Epidermal melanocyte (primary cell): ENCODE results near the gene VIPR2.
"Not testable (repeated sequence)": the region's sequence is repeated elsewhere in the genome, so short reads cannot be mapped to it uniquely, and the experiment has no call there.

Experiments used
- DNase-seq: peaks from one replicate; pipeline ENCODE4 v3.0.0; 2011; ENCODE audit warnings: low spot score; ENCODE audit not compliant: insufficient read length

VIPR2 gene

GRCh38 chr7:159013181-159013690 lies 131.4 kb downstream of the VIPR2 start:
- DNase-seq: no peak

- no peak for DNase-seq
Measured at GRCh38 chr7:159012353-159013069, 132.2 kb downstream of the VIPR2 start.

GRCh38 chr7:159011722-159012022 lies 133.0 kb downstream of the VIPR2 start:
- DNase-seq: no peak

- DNase-seq: no peak
Measured at GRCh38 chr7:159010937-159011721, 133.5 kb downstream of the VIPR2 start.

GRCh38 chr7:159010411-159010810 lies 134.3 kb downstream of the VIPR2 start:
- DNase-seq: no peak

GRCh38 chr7:159009951-159010350 lies 134.7 kb downstream of the VIPR2 start:
- DNase-seq: no peak

- DNase-seq: no peak
Measured at GRCh38 chr7:159008417-159008816, 136.2 kb downstream of the VIPR2 start.

GRCh38 chr7:159007996-159008389 lies 136.7 kb downstream of the VIPR2 start:
- DNase-seq: no peak

- no peak for DNase-seq
Measured at GRCh38 chr7:159007364-159007995, 137.2 kb downstream of the VIPR2 start.

GRCh38 chr7:159006610-159007130 lies 138.0 kb downstream of the VIPR2 start:
- no peak for DNase-seq

- DNase-seq: not testable (repeated sequence)
Measured at GRCh38 chr7:159006022-159006609, 138.6 kb downstream of the VIPR2 start.

- no peak for DNase-seq
Measured at GRCh38 chr7:159005618-159006017, 139.0 kb downstream of the VIPR2 start.

GRCh38 chr7:159004411-159004810 lies 140.3 kb downstream of the VIPR2 start:
- no peak for DNase-seq

- DNase-seq: no peak
Measured at GRCh38 chr7:159001811-159002210, 142.9 kb downstream of the VIPR2 start.

- no peak for DNase-seq
Measured at GRCh38 chr7:159000859-159001435, 143.7 kb downstream of the VIPR2 start.

GRCh38 chr7:159000070-159000469 lies 144.6 kb downstream of the VIPR2 start:
- no peak for DNase-seq

GRCh38 chr7:158999496-158999895 lies 145.2 kb downstream of the VIPR2 start:
- DNase-seq: no peak

- not testable (repeated sequence) for DNase-seq
Measured at GRCh38 chr7:158998261-158998660, 146.4 kb downstream of the VIPR2 start.

GRCh38 chr7:158997471-158997870 lies 147.2 kb downstream of the VIPR2 start:
- no peak for DNase-seq

- no peak for DNase-seq
Measured at GRCh38 chr7:158997110-158997453, 147.6 kb downstream of the VIPR2 start.
